ENCODE results near the gene AIDA.

AIDA gene

DNA sequence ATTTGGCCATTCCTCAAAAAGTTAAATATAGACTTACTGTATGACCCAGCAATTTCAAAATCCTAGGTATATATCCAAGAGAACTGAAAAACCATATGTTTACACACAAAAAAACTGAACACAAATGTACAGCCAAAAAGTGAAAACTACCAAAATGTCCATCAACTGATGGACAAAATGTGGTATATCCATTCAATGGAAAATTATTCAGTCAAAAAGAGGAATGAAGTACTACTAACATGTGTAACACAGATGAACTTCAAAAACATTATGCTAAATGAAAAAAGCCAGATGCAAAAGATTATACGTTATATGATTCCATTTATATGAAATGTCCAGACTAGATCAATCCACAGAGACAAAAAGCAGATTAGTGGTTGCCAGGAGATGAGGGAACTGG is 8.0 kb downstream of the AIDA start:
- H3K9me2 ChIP-seq (ENCODE audit: low read depth, low read length), result no peaks in the 10 kb centered on the region
- H3K79me2 ChIP-seq (ENCODE audit: insufficient read depth, low read length), result 0 out of 2 replicates have a peak, but pooled peaks cover 10% of the 10 kb centered on the region
- H2AFZ ChIP-seq (ENCODE audit: low read length), result no peak overlapping the region
- H3K36me3 ChIP-seq (ENCODE audit: insufficient read depth, low read length), result peaks cover 31% of the 10 kb centered on the region
- H3K4me3 ChIP-seq (ENCODE audit: low read depth, low read length, poor library complexity, severe bottlenecking), result no peak overlapping the region
- no peak overlapping the region for H3K27ac ChIP-seq (ENCODE audit: low read depth, low read length, poor library complexity, severe bottlenecking)
- no peaks in the 10 kb centered on the region for H4K20me1 ChIP-seq (ENCODE audit: insufficient read depth, low read length)
- no peaks in the 10 kb centered on the region for H3K4me1 ChIP-seq (ENCODE audit: insufficient read depth, low read length, severe bottlenecking)
- no peak overlapping the region for H3K4me2 ChIP-seq (ENCODE audit: low read length)
- H3F3A ChIP-seq (ENCODE audit: insufficient read depth, low read length), result peaks cover 3% of the 10 kb centered on the region; the same call in 1 of the 2 replicates
- H3K9ac ChIP-seq (ENCODE audit: low read length), result no peak overlapping the region
- H3K9me3 ChIP-seq (ENCODE audit: low read length), result peaks cover 15% of the 10 kb centered on the region
- no peak for TF ChIP-seq EZH2 (IDR thresholded peaks at IDR 0.05; ENCODE audit: borderline replicate concordance, low read length)
- TF ChIP-seq, protein P1, sequence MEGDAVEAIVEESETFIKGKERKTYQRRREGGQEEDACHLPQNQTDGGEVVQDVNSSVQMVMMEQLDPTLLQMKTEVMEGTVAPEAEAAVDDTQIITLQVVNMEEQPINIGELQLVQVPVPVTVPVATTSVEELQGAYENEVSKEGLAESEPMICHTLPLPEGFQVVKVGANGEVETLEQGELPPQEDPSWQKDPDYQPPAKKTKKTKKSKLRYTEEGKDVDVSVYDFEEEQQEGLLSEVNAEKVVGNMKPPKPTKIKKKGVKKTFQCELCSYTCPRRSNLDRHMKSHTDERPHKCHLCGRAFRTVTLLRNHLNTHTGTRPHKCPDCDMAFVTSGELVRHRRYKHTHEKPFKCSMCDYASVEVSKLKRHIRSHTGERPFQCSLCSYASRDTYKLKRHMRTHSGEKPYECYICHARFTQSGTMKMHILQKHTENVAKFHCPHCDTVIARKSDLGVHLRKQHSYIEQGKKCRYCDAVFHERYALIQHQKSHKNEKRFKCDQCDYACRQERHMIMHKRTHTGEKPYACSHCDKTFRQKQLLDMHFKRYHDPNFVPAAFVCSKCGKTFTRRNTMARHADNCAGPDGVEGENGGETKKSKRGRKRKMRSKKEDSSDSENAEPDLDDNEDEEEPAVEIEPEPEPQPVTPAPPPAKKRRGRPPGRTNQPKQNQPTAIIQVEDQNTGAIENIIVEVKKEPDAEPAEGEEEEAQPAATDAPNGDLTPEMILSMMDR (IDR thresholded peaks at IDR 0.05; ENCODE audit: low read length), result no peak
- H3K27me3 ChIP-seq (ENCODE audit: insufficient read depth, low read length), result no peaks in the 10 kb centered on the region

DNA sequence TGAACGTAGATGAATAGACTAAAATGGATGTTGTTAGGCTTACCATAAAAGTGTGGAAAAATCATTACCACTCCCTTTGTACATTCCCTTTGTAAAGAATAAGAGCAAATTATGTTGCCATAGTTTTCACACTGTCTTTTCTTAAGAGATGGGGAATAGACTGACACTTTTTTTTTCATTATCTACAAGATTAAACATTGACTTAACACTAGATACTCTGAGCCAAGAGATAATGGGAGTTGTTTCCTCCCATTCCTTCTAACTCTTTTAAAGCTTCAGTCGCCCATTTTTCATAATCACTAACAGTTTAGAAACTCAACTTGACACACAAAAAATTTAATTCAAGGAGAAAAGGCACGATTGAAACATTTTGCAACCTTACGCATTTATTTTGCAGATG is 10.1 kb downstream of the AIDA start:
- H2AFZ ChIP-seq (ENCODE audit: low read length), result no peak overlapping the region
- no peak overlapping the region for H3K4me3 ChIP-seq (ENCODE audit: low read depth, low read length, poor library complexity, severe bottlenecking)
- no peaks in the 10 kb centered on the region for H3K9me2 ChIP-seq (ENCODE audit: low read depth, low read length)
- H3F3A ChIP-seq (ENCODE audit: insufficient read depth, low read length), result peaks cover 3% of the 10 kb centered on the region; the same call in 1 of the 2 replicates
- H3K9me3 ChIP-seq (ENCODE audit: low read length), result peaks cover 15% of the 10 kb centered on the region
- no peak overlapping the region for H3K9ac ChIP-seq (ENCODE audit: low read length)
- H3K27ac ChIP-seq (ENCODE audit: low read depth, low read length, poor library complexity, severe bottlenecking), result no peak overlapping the region
- no peaks in the 10 kb centered on the region for H4K20me1 ChIP-seq (ENCODE audit: insufficient read depth, low read length)
- H3K27me3 ChIP-seq (ENCODE audit: insufficient read depth, low read length), result no peaks in the 10 kb centered on the region
- H3K4me1 ChIP-seq (ENCODE audit: insufficient read depth, low read length, severe bottlenecking), result no peaks in the 10 kb centered on the region
- no peak overlapping the region for H3K4me2 ChIP-seq (ENCODE audit: low read length)
- H3K79me2 ChIP-seq (ENCODE audit: insufficient read depth, low read length), result 0 out of 2 replicates have a peak, but pooled peaks cover 10% of the 10 kb centered on the region
- TF ChIP-seq EZH2 (IDR thresholded peaks at IDR 0.05; ENCODE audit: borderline replicate concordance, low read length), result no peak
- TF ChIP-seq, protein P1 (IDR thresholded peaks at IDR 0.05; ENCODE audit: low read length), result no peak
- peaks cover 35% of the 10 kb centered on the region for H3K36me3 ChIP-seq (ENCODE audit: insufficient read depth, low read length)

DNA sequence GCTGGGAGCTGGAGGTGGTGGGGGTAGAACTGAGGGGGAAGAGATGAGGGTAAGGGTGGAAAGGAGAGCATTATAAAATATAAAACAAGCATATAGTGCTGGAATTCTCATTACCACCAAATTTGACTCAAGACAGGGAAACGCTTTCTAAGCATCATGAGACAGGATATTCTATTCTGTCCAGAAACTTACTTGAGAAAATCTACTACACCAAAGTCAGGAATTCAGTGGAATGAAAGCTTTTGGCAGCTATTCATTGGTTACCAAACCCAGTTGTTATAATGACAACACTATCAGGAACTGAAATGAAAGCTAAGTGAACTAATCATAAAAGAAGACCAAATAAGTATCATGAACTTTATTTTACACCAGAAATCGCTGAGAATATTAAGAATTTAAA is 14.5 kb downstream of the AIDA start:
- H2AFZ ChIP-seq (ENCODE audit: low read length), result no peak overlapping the region
- H3K4me1 ChIP-seq (ENCODE audit: insufficient read depth, low read length, severe bottlenecking), result no peaks in the 10 kb centered on the region
- H3K27me3 ChIP-seq (ENCODE audit: insufficient read depth, low read length), result no peaks in the 10 kb centered on the region
- no peak overlapping the region for H3K4me3 ChIP-seq (ENCODE audit: low read depth, low read length, poor library complexity, severe bottlenecking)
- no peaks in the 10 kb centered on the region for H3F3A ChIP-seq (ENCODE audit: insufficient read depth, low read length)
- no peak overlapping the region for H3K27ac ChIP-seq (ENCODE audit: low read depth, low read length, poor library complexity, severe bottlenecking)
- H3K9ac ChIP-seq (ENCODE audit: low read length), result no peak overlapping the region
- no peaks in the 10 kb centered on the region for H3K9me2 ChIP-seq (ENCODE audit: low read depth, low read length)
- no peaks in the 10 kb centered on the region for H3K79me2 ChIP-seq (ENCODE audit: insufficient read depth, low read length)
- no peak overlapping the region for H3K4me2 ChIP-seq (ENCODE audit: low read length)
- peaks cover 25% of the 10 kb centered on the region for H3K36me3 ChIP-seq (ENCODE audit: insufficient read depth, low read length)
- H4K20me1 ChIP-seq (ENCODE audit: insufficient read depth, low read length), result no peaks in the 10 kb centered on the region
- TF ChIP-seq EZH2 (IDR thresholded peaks at IDR 0.05; ENCODE audit: borderline replicate concordance, low read length), result no peak
- TF ChIP-seq, protein P1 (IDR thresholded peaks at IDR 0.05; ENCODE audit: low read length), result no peak
- H3K9me3 ChIP-seq (ENCODE audit: low read length), result no peaks in the 10 kb centered on the region

Data from OCI-LY1 (cell line).